Measurements from ENCODE around the gene LHX4. TPM values are rescaled to one million over a fixed set of nuclear protein-coding genes. Genes with fewer than 3 reads are reported as not detected.
A peak's percentile ranks its signal among the peaks of the same experiment; 100 is the strongest.

LHX4 gene
- total and polyA plus RNA-seq, 2 of the 8 experiments (the other 6 are each of a cell fraction or from before 2014, with no cell fraction given) = 0.85 to 4.9 TPM

DNA sequence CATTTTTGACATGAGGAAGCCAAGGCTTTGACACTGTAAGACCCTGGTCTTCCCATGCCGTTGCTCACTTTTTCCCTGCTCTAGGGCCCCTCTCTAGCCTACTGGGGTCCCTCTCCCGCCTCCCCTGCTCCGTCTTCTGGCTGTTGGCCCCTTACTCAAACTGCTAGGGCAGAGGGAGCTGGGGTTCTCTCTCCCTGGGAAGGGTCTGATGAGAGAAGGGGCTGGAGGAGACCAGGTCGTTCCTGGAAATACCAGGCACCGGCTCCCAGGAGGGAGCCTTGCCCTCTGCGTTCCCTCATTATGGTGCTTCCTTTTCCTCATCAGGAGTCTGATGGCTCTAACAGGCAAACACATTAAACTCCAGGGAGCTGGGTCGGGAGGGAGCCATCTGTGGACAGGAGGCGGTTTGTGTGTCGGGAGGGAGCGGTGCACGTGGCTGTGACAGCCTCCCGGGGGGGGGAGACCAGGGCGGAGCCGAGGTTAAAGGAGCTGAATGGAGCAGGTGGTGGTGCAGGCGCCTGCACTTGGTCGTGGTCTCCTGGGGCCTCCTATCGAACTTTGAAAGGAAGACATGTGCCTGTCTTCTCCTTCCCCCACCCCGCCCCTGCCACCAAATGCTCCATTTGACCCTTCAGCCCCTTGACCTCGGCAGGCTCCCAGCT, 35.4 kb upstream of the LHX4 start:
- Histone ChIP-seq H3K27me3 (replicated peaks in 1 of 4; ENCODE audit: control insufficient read depth in 3 of 4, extremely low read depth in 1 of 4, insufficient read depth in 3 of 4, low read length in 3 of 4) (no peaks in the 10 kb centered on the region), H4K8ac (ENCODE audit: extremely low read depth, insufficient read depth, low read length) (peak overlapping the region; percentile 40; the same call in 1 of the 2 replicates), H3K79me2 (ENCODE audit: control insufficient read depth in 1 of 2, insufficient read depth in 2 of 2, low read length in 2 of 2) (no peaks in the 10 kb centered on the region), H3K4me1 (replicated peaks in 1 of 4; ENCODE audit: control insufficient read depth in 3 of 4, insufficient read depth in 4 of 4, low read length in 3 of 4) (peaks cover 0 to 1% (median 0%) of the 10 kb centered on the region in 4 experiments; a peak in 1 of 7 replicates), H3K56ac (replicated peaks; ENCODE audit: insufficient read length, low read depth, low read length) (no peak overlapping the region), H2BK12ac (ENCODE audit: low read depth, low read length) (no peak overlapping the region), H3K9me3 (ENCODE audit: insufficient read depth in 2 of 2, low read depth in 1 of 2, low read length in 1 of 2) (no peaks in the 10 kb centered on the region), H3K4ac (replicated peaks; ENCODE audit: insufficient read length, low read depth, low read length) (no peak overlapping the region), H3K18ac (ENCODE audit: extremely low read depth, low read length) (no peak overlapping the region), H4K91ac (replicated peaks; ENCODE audit: insufficient read length, low read length) (no peak overlapping the region), H3K9ac (replicated peaks in 1 of 4; ENCODE audit: extremely low read depth in 1 of 4, low read depth in 3 of 4, low read length in 3 of 4) (no peak overlapping the region), H2BK120ac (replicated peaks; ENCODE audit: low read depth, low read length) (no peak overlapping the region), H4K20me1 (replicated peaks in 1 of 2; ENCODE audit: control insufficient read depth in 1 of 2, insufficient read depth in 2 of 2, low read length in 2 of 2) (peaks cover 4 to 8% of the 10 kb centered on the region in 2 experiments), H2AK5ac (ENCODE audit: low read depth, low read length) (no peak overlapping the region), H3K4me3 (ENCODE audit: extremely low read depth in 1 of 4, insufficient read depth in 2 of 4, low read depth in 3 of 4, low read length in 4 of 4) (no peak overlapping the region), H3K23me2 (ENCODE audit: low read depth, low read length) (no peaks in the 10 kb centered on the region), H2BK5ac (ENCODE audit: low read depth, low read length) (no peak overlapping the region), H3K27ac (ENCODE audit: low read depth, low read length) (no peak overlapping the region), H3K36me3 (ENCODE audit: control insufficient read depth in 2 of 4, insufficient read depth in 4 of 4, low read length in 3 of 4) (peaks cover 9 to 12% (median 11%) of the 10 kb centered on the region in 4 experiments; a peak in 6 of 8 replicates), H3K4me2 (ENCODE audit: insufficient read depth in 1 of 2, low read depth in 2 of 2, low read length in 2 of 2) (no peak overlapping the region), H3K23ac (ENCODE audit: insufficient read length) (no peak overlapping the region), H4K5ac (ENCODE audit: insufficient read length, low read depth, low read length) (no peak overlapping the region), H2BK20ac (ENCODE audit: low read length) (no peak overlapping the region), H2BK15ac (ENCODE audit: low read length) (no peak overlapping the region), H3K79me1 (ENCODE audit: low read depth, low read length) (no peaks in the 10 kb centered on the region; the same call in 1 of the 2 replicates), H3K14ac (ENCODE audit: insufficient read length) (no peak overlapping the region), H2AFZ (ENCODE audit: low read length) (no peak overlapping the region)
- no peak for FAIRE-seq
- POLR2A ChIA-PET (ENCODE audit: partially characterized antibody) = interaction anchor here (1.0 kb wide), 1 partner anchor 28 kb away, joined by 5 read pairs; no protein-coding TSS in a partner anchor
- TF ChIP-seq, protein P1, sequence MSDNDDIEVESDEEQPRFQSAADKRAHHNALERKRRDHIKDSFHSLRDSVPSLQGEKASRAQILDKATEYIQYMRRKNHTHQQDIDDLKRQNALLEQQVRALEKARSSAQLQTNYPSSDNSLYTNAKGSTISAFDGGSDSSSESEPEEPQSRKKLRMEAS (IDR thresholded peaks at IDR 0.05) = 0 out of 2 replicates have a peak, but pooled peaks have one; percentile 32
- no peak for TF ChIP-seq SP1 (IDR thresholded peaks at IDR 0.05; ENCODE audit: low read depth, low read length)
- WGBS, 2 experiments (ENCODE audit: extremely low coverage in 1 of 2, insufficient coverage in 1 of 2, insufficient read length in 1 of 2, insufficient replicate concordance in 2 of 2, low coverage in 1 of 2, low lambda C conversion rate in 2 of 2, missing lambda C conversion rate in 1 of 2) = 91% methylated on average over 16 of the region's 19 CpGs; no CpG with 5 or more reads in 1 of the 2 experiments
- CTCF ChIA-PET (ENCODE audit: partially characterized antibody) = interaction anchor here (0.8 to 14.4 kb wide), 6 partner anchors 14 to 380 kb away, joined by 3 to 160 read pairs (median 6); no protein-coding TSS in a partner anchor
- DNase-seq (ENCODE audit: low read depth in 1 of 2, low spot score in 2 of 2) = no peak

Measured in H1 (cell line).